ENCODE measurements around the gene TCOF1. TPM values are rescaled to one million over a fixed set of nuclear protein-coding genes. Genes with fewer than 3 reads are reported as not detected.

The TCOF1 gene
- total and polyA plus RNA-seq, 2 of the 8 experiments (the other 6 are each of a cell fraction or from before 2014, with no cell fraction given), result 35.9 to 170 TPM

- Histone ChIP-seq H3K4me1 (replicated peaks in 1 of 4; ENCODE audit: control insufficient read depth in 3 of 4, insufficient read depth in 4 of 4, low read length in 3 of 4) (peaks cover 3 to 12% (median 8%) of the 10 kb centered on the region in 4 experiments), H3K27me3 (replicated peaks in 1 of 4; ENCODE audit: control insufficient read depth in 3 of 4, extremely low read depth in 1 of 4, insufficient read depth in 3 of 4, low read length in 3 of 4) (no peaks in the 10 kb centered on the region), H3K79me2 (ENCODE audit: control insufficient read depth in 1 of 2, insufficient read depth in 2 of 2, low read length in 2 of 2) (peaks cover 8 to 24% of the 10 kb centered on the region in 2 experiments), H4K8ac (ENCODE audit: extremely low read depth, insufficient read depth, low read length) (no peak overlapping the region), H3K18ac (ENCODE audit: extremely low read depth, low read length) (no peak overlapping the region), H3K36me3 (ENCODE audit: control insufficient read depth in 2 of 4, insufficient read depth in 4 of 4, low read length in 3 of 4) (peaks cover 44 to 55% (median 49%) of the 10 kb centered on the region in 4 experiments), H3K4ac (replicated peaks; ENCODE audit: insufficient read length, low read depth, low read length) (no peak overlapping the region), H2BK20ac (ENCODE audit: low read length) (no peak overlapping the region), H3K9me3 (ENCODE audit: insufficient read depth in 2 of 2, low read depth in 1 of 2, low read length in 1 of 2) (no peaks in the 10 kb centered on the region), H4K91ac (replicated peaks; ENCODE audit: insufficient read length, low read length) (no peak overlapping the region), H3K23ac (ENCODE audit: insufficient read length) (no peak overlapping the region), H4K20me1 (replicated peaks in 1 of 2; ENCODE audit: control insufficient read depth in 1 of 2, insufficient read depth in 2 of 2, low read length in 2 of 2) (peaks cover 17 to 28% of the 10 kb centered on the region in 2 experiments), H2BK12ac (ENCODE audit: low read depth, low read length) (no peak overlapping the region), H3K27ac (ENCODE audit: low read depth, low read length) (no peak overlapping the region), H2AFZ (ENCODE audit: low read length) (no peak overlapping the region), H2BK15ac (ENCODE audit: low read length) (no peak overlapping the region), H3K56ac (replicated peaks; ENCODE audit: insufficient read length, low read depth, low read length) (no peak overlapping the region), H3K4me2 (ENCODE audit: insufficient read depth in 1 of 2, low read depth in 2 of 2, low read length in 2 of 2) (no peak overlapping the region), H2BK5ac (ENCODE audit: low read depth, low read length) (no peak overlapping the region), H3K4me3 (ENCODE audit: extremely low read depth in 1 of 4, insufficient read depth in 2 of 4, low read depth in 3 of 4, low read length in 4 of 4) (no peak overlapping the region), H3K79me1 (ENCODE audit: low read depth, low read length) (peaks cover 4% of the 10 kb centered on the region), H3K9ac (replicated peaks in 1 of 4; ENCODE audit: extremely low read depth in 1 of 4, low read depth in 3 of 4, low read length in 3 of 4) (no peak overlapping the region), H3K14ac (ENCODE audit: insufficient read length) (no peak overlapping the region), H2AK5ac (ENCODE audit: low read depth, low read length) (no peak overlapping the region), H4K5ac (ENCODE audit: insufficient read length, low read depth, low read length) (no peak overlapping the region), H2BK120ac (replicated peaks; ENCODE audit: low read depth, low read length) (no peak overlapping the region), H3K23me2 (ENCODE audit: low read depth, low read length) (peaks cover 6% of the 10 kb centered on the region)
- POLR2A ChIA-PET (ENCODE audit: partially characterized antibody), result interaction anchor here (0.8 to 7.7 kb wide), 31 partner anchors 8 to 117 kb away, joined by 3 to 70 read pairs (median 5); partner anchors contain the start of genes CD74 and RPS14
- no peak for DNase-seq (ENCODE audit: low read depth in 1 of 2, low spot score in 2 of 2)
- WGBS, 2 experiments (ENCODE audit: extremely low coverage in 1 of 2, insufficient coverage in 1 of 2, insufficient read length in 1 of 2, insufficient replicate concordance in 2 of 2, low coverage in 1 of 2, low lambda C conversion rate in 2 of 2, missing lambda C conversion rate in 1 of 2), result 91% methylated on average over 15 of the region's 15 CpGs; no CpG with 5 or more reads in 1 of the 2 experiments
- FAIRE-seq, result no peak
- CTCF ChIA-PET (ENCODE audit: partially characterized antibody), result interaction anchor here (1.0 to 14.1 kb wide), 4 partner anchors 14 to 80 kb away, joined by 3 to 245 read pairs (median 4); no protein-coding TSS in a partner anchor
- peak; percentile 91; the same call in 1 of the 2 replicates for TF ChIP-seq POLR2AphosphoS5 (IDR thresholded peaks at IDR 0.05; ENCODE audit: low read depth, low read length)
- no peak for TF ChIP-seq SRF (IDR thresholded peaks at IDR 0.05; ENCODE audit: low read depth, low read length)
- peak in 1 of 2 experiments; percentile 65; a peak in 1 of 3 replicates for TF ChIP-seq POLR2A (IDR thresholded peaks at IDR 0.05; ENCODE audit: control extremely low read depth in 1 of 2, low read depth in 2 of 2, low read length in 2 of 2)
- 0 out of 2 replicates have a peak, but pooled peaks have one; percentile 35 for TF ChIP-seq SP4 (IDR thresholded peaks at IDR 0.05; ENCODE audit: low read length)
- no peak for TF ChIP-seq HDAC6 (IDR thresholded peaks at IDR 0.05; ENCODE audit: low read depth, low read length)
- peak; percentile 72; the same call in 1 of the 2 replicates for TF ChIP-seq ATF2 (IDR thresholded peaks at IDR 0.05; ENCODE audit: low read length)
Observed at GRCh38 chr5:150443242-150444075, 86.0 kb downstream of the TCOF1 start.
